Stimulated activated CD4-positive, alpha-beta T cell treated with anti-CD3 and anti-CD28 coated beads, TNF-alpha, amount 100 ng/mL, for 4 hours (primary cell): ENCODE measurements around the gene CFAP65.

ENCODE experiments used
- DNase-seq, 3 experiments: peaks; one replicate each; pipeline ENCODE4 v3.0.0-alpha.2; 2020; ENCODE audit warnings: low read depth in 3 of 3

The CFAP65 gene

GRCh38 chr2:218975060-218975777 is 66.1 kb downstream of the CFAP65 start:
- DNase-seq = no peak

DNA sequence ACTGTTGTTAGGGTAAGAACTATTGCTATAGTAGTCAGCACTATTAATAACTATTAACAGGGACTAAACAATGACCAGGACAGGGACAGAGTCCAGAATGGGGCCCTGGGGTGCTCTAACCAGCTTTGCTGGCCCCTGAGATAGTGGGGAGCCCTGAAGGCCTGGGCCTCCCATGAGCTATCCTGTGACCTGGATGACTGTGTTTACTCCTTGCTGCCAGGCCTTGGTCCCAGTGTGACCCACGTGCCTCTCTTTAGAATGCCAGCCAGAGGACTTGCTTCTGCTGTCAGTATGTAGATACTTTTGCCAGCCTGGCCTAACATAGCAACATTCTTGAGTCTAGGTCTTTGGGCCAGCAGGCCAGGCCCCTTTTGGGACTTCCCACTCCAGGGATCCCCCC is 70.4 kb downstream of the CFAP65 start:
- DNase-seq = no peak

GRCh38 chr2:218964041-218964771 is 77.1 kb downstream of the CFAP65 start:
- DNase-seq = no peak

DNA sequence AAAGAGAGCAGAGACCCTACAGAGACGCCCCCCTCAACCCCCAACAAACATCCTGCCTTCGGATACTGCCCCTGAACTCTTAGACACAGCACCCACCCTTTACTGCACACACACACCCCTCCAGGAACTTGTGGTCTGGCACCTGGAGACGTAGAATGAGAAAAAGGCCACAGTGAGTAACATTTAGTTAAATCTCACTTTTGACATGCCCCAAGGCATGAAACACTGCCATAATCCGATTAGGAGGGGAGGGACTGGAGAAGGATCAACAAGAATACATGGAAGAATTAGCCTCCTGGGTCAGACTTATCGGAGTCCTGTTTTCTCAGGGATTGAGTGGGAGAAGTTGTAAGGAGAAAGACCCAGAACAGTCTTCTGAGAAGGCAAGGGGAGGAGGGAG is 77.7 kb downstream of the CFAP65 start:
- DNase-seq = no peak

DNA sequence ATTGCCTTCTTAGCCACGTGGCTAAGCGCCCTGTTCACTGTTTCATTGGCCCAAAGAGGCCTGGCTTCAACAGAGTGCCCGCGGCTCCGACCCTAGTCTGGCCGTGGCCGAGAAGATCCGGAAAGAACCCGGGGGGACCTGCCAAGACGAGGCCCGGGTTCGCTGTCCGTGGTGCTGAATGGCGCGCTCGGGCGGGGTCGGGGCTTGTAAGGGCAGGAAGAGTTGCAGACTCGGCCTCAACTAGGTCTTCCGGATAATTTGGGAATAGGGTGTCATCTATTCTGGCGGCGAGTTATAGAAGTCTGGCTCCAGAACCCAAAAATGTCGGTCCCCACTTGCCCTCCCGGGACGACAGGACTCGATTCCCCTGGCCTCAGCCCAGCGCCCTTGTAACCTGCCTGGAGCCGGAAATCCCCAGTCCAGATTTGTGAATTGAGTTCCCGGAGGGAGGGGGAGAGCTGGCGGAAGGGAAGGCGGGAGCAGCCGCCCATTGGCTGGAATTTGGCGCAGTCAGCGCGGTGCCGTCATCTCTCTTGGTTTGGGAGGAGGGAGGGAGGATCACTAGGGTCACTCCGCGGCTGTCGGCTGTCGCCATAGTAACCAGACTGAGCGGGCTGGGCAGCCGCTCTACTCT is 78.3 kb downstream of the CFAP65 start:
- DNase-seq = peak in 1 of 3 experiments; percentile 26

DNA sequence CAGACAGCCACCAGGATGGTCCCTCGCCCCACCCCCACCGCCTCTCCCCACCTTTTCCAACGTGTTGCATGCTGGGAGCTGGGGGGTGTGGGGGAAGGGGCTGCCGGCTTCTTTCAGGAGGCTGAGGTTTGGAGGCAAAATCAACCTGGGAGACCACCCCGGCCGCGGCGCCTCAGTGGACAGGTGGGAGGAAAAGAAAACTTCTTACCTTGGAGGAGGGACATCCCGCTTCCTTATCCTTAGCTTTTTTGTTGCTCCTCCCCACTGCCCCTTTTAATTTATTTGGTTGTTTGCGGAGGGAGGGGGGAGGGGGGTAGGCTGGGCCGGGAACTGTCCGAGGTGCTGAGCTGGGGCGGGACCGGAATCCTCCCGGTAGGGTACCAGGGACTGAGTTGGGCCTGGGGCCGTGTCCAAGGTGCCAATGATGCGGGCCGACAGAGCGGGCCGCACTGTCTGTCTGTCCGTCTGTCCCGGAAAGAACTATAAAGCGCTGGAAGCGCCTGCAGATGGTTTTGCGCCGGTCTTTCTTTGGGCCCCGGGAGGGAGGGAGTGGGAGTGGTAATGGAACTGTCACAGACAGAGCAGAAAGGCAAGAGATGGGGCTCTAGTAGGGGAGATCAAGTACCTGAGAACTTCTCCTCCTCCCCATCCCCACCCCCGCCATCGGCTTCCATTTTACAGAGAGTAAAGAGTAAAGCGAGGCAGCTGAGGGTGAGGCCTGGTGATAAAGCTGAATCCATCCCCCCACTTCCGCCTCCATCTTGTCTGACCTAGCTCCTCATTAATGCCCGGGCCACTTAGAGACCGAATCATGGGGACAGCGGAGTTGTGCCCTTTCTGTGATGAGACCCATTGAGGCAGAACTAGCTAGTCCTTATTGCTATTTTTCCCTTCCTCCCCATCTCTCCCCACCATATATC is 79.4 kb downstream of the CFAP65 start:
- no peak for DNase-seq

DNA sequence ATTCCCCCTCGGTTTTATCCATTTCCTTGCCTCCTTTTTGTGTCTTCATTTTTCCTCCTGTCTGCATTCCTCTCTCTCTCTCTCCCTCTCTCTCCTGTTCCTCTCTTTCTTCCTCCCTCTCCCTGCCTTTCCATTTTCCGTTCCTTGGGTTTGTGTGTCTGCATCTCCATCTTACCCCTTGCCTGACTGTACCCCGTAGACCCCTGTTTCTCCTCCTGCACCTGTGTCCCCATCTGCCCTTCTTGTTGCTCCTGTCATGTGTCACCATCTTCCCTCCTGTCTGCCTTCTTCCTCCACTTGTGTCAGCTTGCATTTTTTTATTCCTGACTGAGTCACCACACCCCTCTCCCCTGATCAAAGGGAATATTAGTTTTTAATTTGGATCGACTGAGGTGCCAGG is 80.1 kb downstream of the CFAP65 start:
- DNase-seq = no peak

GRCh38 chr2:218960309-218961165 is 80.8 kb downstream of the CFAP65 start:
- no peak for DNase-seq

DNA sequence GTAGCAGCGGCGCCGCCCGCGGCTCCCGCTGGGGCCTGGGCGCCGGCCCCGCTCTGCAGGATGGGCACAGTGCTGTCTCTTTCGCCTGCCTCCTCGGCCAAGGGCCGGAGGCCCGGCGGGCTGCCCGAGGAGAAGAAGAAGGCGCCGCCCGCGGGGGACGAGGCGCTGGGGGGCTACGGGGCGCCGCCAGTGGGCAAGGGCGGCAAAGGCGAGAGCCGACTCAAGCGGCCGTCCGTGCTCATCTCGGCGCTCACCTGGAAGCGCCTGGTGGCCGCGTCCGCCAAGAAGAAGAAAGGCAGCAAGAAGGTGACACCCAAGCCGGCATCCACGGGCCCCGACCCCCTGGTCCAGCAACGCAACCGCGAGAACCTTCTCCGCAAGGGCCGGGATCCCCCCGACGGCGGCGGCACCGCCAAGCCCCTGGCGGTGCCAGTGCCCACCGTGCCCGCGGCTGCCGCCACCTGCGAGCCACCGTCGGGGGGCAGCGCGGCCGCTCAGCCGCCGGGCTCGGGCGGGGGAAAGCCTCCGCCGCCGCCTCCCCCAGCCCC is 81.5 kb downstream of the CFAP65 start:
- DNase-seq = no peak

- peak; percentile 16 to 33 (median 21) for DNase-seq
Observed at GRCh38 chr2:218959141-218959731, 82.1 kb downstream of the CFAP65 start, which contains the start of gene CDK5R2. TSS of gene CDK5R2 (plus strand) at chr2:218959666. CDS start at chr2:218959821, 155 bp downstream.

DNA sequence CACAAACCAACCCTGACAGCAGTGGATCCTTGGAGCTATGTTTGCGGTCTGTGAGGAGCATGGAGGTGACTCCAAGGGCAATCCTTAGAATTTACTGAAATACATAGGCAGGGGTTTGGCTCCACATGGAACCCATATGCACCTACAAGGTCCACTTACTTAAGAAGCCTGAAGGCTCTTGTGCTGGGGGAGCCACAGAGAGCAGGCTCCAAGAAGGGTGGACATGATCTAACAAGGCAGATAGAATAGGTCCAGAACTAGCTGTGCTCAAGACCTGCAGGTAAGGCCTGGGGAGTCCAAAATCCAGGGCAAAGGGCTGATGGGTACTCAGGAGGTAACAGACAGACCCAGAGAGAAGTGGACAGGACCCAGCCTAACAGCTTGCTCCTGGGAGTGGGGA is 83.0 kb downstream of the CFAP65 start:
- no peak for DNase-seq

DNA sequence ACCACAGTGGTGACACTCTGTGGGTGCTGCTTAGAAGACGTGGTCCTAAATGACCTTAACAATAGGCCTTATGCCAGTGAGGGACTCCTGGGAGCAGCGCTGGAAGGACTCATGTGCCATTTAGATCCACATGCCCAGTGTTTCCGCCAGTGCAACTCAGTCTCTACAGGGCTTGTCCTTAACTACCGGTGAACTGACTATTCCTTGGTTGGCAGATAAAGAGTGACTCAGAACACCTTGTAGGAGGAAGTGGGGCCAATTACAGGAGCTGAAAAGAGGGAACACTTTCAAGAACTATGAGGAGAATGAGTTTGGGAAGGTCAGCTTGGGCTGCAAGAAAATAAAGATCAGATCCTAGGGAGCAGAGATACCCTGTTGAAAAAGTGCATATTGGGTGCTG is 83.6 kb downstream of the CFAP65 start:
- DNase-seq = no peak

- no peak for DNase-seq
Observed at GRCh38 chr2:218956039-218956438, 85.3 kb downstream of the CFAP65 start.

- DNase-seq = no peak
Observed at GRCh38 chr2:218954541-218955300, 86.6 kb downstream of the CFAP65 start.

- DNase-seq = no peak
Observed at GRCh38 chr2:218953366-218953954, 87.9 kb downstream of the CFAP65 start.
